Measurements from ENCODE around the gene CAMK2D. TPM values are rescaled to one million over a fixed set of nuclear protein-coding genes. Genes with fewer than 3 reads are reported as not detected.

CAMK2D gene
- total RNA-seq, 1 donor from 2014 or later = 50.3 TPM

DNA sequence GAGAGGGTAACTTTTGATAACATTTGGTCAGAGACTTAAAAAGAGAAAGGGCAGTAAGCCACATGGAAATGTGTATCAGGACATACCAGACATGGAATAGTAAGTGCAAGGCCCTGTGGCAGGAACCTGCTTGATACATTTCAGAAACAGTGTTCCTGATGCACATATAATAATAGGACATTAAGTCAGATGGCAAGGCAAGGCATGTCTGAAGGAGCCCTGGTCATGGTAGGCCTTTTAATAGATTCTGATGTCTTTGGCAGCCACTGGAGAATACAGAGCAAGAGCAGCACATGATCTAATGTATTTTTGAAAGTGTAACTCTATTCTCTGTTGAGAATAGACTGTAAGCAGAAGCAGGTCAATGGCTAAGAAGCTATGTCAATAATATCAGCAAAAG is 279.7 kb downstream of the CAMK2D start:
- Histone ChIP-seq H3K9me3 (no peaks in the 10 kb centered on the region), H3K27ac (no peak overlapping the region), H3K4me3 (no peak overlapping the region), H3K36me3 (peaks cover 0 to 3% of the 10 kb centered on the region in 2 donors), H3K27me3 (no peaks in the 10 kb centered on the region), H3K4me1 (no peaks in the 10 kb centered on the region)
- DNase-seq (ENCODE audit: extremely low spot score in 2 of 2) = no peak
- no peak for TF ChIP-seq POLR2AphosphoS5 (IDR thresholded peaks at IDR 0.05; ENCODE audit: insufficient read depth in 1 of 2, low read depth in 1 of 2)
- intact Hi-C loops (cut with DNase I) = no loop called here

DNA sequence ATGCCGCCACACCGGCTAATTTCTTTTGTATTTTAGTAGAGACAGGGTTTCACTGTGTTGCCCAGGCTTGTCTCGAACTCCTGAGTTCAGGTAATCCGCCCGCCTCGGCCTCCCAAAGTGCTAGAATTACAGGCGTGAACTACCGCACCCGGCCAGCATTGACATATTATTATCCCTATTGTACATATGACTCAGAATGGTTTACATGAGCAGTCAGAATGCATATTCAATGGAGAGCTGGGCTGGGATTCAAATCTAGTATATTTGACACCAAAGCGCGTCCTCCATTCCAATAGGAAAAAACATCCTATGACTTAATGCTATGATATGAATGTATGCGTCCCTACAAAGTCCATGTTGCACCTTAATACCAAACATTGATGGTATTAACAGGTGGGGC is 281.4 kb downstream of the CAMK2D start:
- Histone ChIP-seq H3K27me3 (no peaks in the 10 kb centered on the region), H3K9me3 (no peaks in the 10 kb centered on the region), H3K27ac (no peak overlapping the region), H3K4me1 (no peaks in the 10 kb centered on the region), H3K36me3 (peaks cover 0 to 3% of the 10 kb centered on the region in 2 donors), H3K4me3 (no peak overlapping the region)
- no peak for TF ChIP-seq POLR2A (IDR thresholded peaks at IDR 0.05)
- TF ChIP-seq POLR2AphosphoS5 (IDR thresholded peaks at IDR 0.05; ENCODE audit: insufficient read depth in 1 of 2, low read depth in 1 of 2) = no peak
- TF ChIP-seq, protein P1, sequence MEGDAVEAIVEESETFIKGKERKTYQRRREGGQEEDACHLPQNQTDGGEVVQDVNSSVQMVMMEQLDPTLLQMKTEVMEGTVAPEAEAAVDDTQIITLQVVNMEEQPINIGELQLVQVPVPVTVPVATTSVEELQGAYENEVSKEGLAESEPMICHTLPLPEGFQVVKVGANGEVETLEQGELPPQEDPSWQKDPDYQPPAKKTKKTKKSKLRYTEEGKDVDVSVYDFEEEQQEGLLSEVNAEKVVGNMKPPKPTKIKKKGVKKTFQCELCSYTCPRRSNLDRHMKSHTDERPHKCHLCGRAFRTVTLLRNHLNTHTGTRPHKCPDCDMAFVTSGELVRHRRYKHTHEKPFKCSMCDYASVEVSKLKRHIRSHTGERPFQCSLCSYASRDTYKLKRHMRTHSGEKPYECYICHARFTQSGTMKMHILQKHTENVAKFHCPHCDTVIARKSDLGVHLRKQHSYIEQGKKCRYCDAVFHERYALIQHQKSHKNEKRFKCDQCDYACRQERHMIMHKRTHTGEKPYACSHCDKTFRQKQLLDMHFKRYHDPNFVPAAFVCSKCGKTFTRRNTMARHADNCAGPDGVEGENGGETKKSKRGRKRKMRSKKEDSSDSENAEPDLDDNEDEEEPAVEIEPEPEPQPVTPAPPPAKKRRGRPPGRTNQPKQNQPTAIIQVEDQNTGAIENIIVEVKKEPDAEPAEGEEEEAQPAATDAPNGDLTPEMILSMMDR (IDR thresholded peaks at IDR 0.05) = no peak
- intact Hi-C loops (cut with DNase I) = no loop called here
- DNase-seq (ENCODE audit: extremely low spot score in 2 of 2) = no peak

DNA sequence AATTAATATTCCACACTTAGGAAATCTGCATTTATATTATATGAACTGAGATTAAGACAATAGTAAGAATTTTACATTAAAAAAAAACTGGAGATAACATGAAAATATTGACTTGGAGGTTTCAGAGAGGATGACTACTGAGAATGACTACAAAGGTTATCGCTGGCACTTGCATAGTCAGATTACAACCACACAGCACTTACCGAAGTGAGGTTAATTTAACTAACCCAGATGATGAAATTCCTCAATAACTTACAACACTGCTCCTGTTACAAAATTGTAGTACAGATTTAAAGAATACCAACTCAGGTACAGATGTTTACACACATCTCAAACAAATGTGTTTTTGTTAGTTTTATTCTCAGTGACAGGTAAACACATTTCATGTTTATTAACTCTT is 283.5 kb downstream of the CAMK2D start:
- Histone ChIP-seq H3K27ac (no peak overlapping the region), H3K9me3 (no peaks in the 10 kb centered on the region), H3K4me3 (no peak overlapping the region), H3K36me3 (peaks cover 0 to 3% of the 10 kb centered on the region in 2 donors), H3K4me1 (no peaks in the 10 kb centered on the region), H3K27me3 (no peaks in the 10 kb centered on the region)
- TF ChIP-seq, protein P1 (IDR thresholded peaks at IDR 0.05) = no peak
- TF ChIP-seq POLR2AphosphoS5 (IDR thresholded peaks at IDR 0.05; ENCODE audit: insufficient read depth in 1 of 2, low read depth in 1 of 2) (no peak), POLR2A (IDR thresholded peaks at IDR 0.05) (no peak)
- intact Hi-C loops (cut with DNase I) = no loop called here
- DNase-seq (ENCODE audit: extremely low spot score in 2 of 2) = no peak

DNA sequence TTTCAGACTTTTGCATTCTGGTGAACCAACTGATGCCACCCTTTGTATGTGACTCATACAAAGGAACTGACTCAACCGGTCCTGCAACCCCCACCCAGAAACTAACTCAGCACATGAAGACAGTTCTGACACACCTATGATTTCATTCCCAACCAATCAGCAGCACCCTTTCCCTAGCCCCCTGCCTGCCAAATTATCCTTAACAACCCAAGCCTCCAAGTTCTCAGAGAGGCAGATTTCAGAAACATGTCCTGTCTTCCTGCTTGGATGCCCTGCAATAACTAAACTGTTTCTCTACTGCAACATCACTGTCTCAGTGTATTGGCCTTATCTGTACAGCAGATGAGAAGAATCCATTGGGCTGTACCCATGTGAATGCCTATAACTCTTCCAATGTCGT is 284.7 kb downstream of the CAMK2D start:
- no peak overlapping the region for H3K27ac ChIP-seq
- no peak for DNase-seq (ENCODE audit: extremely low spot score in 2 of 2)
- peaks cover 0 to 3% of the 10 kb centered on the region in 2 donors for H3K36me3 ChIP-seq
- no peaks in the 10 kb centered on the region for H3K9me3 ChIP-seq
- no peaks in the 10 kb centered on the region for H3K4me1 ChIP-seq
- intact Hi-C loops (cut with DNase I) = no loop called here
- H3K4me3 ChIP-seq = no peak overlapping the region
- no peak for TF ChIP-seq POLR2AphosphoS5 (IDR thresholded peaks at IDR 0.05; ENCODE audit: insufficient read depth in 1 of 2, low read depth in 1 of 2)
- H3K27me3 ChIP-seq = no peaks in the 10 kb centered on the region

DNA sequence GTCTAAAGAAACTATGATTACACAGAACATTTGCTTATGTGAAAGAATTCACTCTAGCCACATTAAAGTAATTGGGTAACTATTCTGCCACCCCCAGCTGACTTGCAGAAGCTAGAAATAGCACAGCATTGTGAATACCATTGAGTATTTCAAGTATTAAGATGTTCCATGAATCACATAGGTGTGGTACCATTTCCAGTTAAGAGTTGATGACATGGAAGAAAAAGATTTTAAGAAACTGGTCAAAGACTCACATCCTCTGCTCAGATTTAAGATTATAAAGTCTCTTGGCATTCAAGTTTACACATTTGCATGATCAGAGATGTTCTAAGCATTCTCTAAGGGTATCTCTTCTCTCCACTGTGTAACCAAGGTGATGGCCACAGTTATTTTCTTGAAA is 287.5 kb downstream of the CAMK2D start:
- no peaks in the 10 kb centered on the region for H3K9me3 ChIP-seq
- H3K36me3 ChIP-seq = peaks cover 0 to 3% of the 10 kb centered on the region in 2 donors
- intact Hi-C loops (cut with DNase I) = no loop called here
- H3K27ac ChIP-seq = no peak overlapping the region
- H3K4me1 ChIP-seq = peaks cover 5% of the 10 kb centered on the region
- no peak for DNase-seq (ENCODE audit: extremely low spot score in 2 of 2)
- no peak overlapping the region for H3K4me3 ChIP-seq
- no peaks in the 10 kb centered on the region for H3K27me3 ChIP-seq
- peak in 1 of 2 donors; percentile 55 for TF ChIP-seq POLR2AphosphoS5 (IDR thresholded peaks at IDR 0.05; ENCODE audit: insufficient read depth in 1 of 2, low read depth in 1 of 2)
- TF ChIP-seq, protein P1 (IDR thresholded peaks at IDR 0.05) = no peak

DNA sequence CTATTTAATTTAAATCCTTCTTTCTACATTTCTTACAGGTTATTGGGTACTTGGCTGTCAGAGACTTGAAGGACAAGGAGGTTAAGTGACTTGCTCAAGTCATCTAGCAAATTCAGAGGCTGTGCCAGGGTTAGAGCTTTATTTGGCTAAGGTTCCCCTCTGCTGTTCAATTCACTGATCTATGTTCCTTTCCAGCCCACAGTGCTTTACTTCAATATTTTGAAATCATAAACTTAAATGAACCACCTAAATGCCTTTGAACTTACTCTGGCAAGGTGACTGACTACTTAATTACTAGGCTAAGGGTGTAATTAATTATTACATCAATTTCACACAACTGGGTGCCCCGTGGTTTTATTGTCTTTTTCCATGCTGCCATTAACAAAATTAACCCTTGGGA is 288.7 kb downstream of the CAMK2D start:
- Histone ChIP-seq H3K36me3 (peaks cover 0 to 3% of the 10 kb centered on the region in 2 donors), H3K4me1 (peaks cover 14% of the 10 kb centered on the region), H3K27ac (no peak overlapping the region), H3K9me3 (no peaks in the 10 kb centered on the region), H3K4me3 (no peak overlapping the region), H3K27me3 (no peaks in the 10 kb centered on the region)
- intact Hi-C loops (cut with DNase I) = no loop called here
- no peak for DNase-seq (ENCODE audit: extremely low spot score in 2 of 2)
- TF ChIP-seq POLR2AphosphoS5 (IDR thresholded peaks at IDR 0.05; ENCODE audit: insufficient read depth in 1 of 2, low read depth in 1 of 2) (no peak), POLR2A (IDR thresholded peaks at IDR 0.05) (no peak)
- TF ChIP-seq, protein P1 (IDR thresholded peaks at IDR 0.05) = no peak
